Hepatocyte (in vitro differentiated cells): Measurements from ENCODE around the gene GNG13. TPM values are rescaled to one million over a fixed set of nuclear protein-coding genes. Genes with fewer than 3 reads are reported as not detected.

Experiments used
- DNase-seq: peaks from one replicate; pipeline ENCODE4 v3.0.0-alpha.2; 2016; ENCODE audit warnings: low spot score
- H2AFZ ChIP-seq: fragments of 200-600 bp; sonication (generic); 2 replicates; pipeline ENCODE4 v1.6.0; 2016; ENCODE audit warnings: antibody characterized with exemption, mild to moderate bottlenecking
- H3K27ac ChIP-seq: fragments of 200-600 bp; sonication (generic); 2 replicates; pipeline ENCODE4 v1.5.1; 2016; ENCODE audit warnings: mild to moderate bottlenecking
- H3K27me3 ChIP-seq: fragments of 200-600 bp; sonication (generic); 2 replicates; pipeline ENCODE4 v1.6.1; 2016
- H3K36me3 ChIP-seq: fragments of 200-600 bp; sonication (generic); replicated peaks from 2 replicates; pipeline ENCODE4 v1.5.1; 2016; ENCODE audit warnings: low read depth; ENCODE audit not compliant: insufficient read depth
- H3K4me1 ChIP-seq: fragments of 200-600 bp; sonication (generic); 2 replicates; pipeline ENCODE4 v1.5.1; 2016; ENCODE audit warnings: mild to moderate bottlenecking, moderate library complexity; ENCODE audit not compliant: insufficient read depth
- H3K4me2 ChIP-seq: fragments of 200-600 bp; sonication (generic); 2 replicates; pipeline ENCODE4 v1.6.0; 2016
- H3K4me3 ChIP-seq: fragments of 200-600 bp; sonication (generic); 2 replicates; pipeline ENCODE4 v1.5.1; 2016; ENCODE audit warnings: mild to moderate bottlenecking
- H3K79me2 ChIP-seq: fragments of 200-600 bp; sonication (generic); 2 replicates; pipeline ENCODE4 v1.6.0; 2017; ENCODE audit warnings: mild to moderate bottlenecking
- H3K9me2 ChIP-seq: fragments of 200-600 bp; sonication (generic); replicated peaks from 2 replicates; pipeline ENCODE4 v1.6.0; 2017; ENCODE audit warnings: mild to moderate bottlenecking; ENCODE audit not compliant: insufficient read depth
- H3K9me3 ChIP-seq: fragments of 200-600 bp; sonication (generic); 2 replicates; pipeline ENCODE4 v1.5.1; 2016; ENCODE audit warnings: low read depth, mild to moderate bottlenecking
- H4K20me1 ChIP-seq: fragments of 200-600 bp; sonication (generic); 2 replicates; pipeline ENCODE4 v1.6.0; 2016; ENCODE audit warnings: mild to moderate bottlenecking; ENCODE audit not compliant: insufficient read depth, poor library complexity, severe bottlenecking
- EZH2 ChIP-seq: fragments of 200-600 bp; sonication (generic); IDR thresholded peaks from 2 replicates; pipeline ENCODE4 v1.6.1; 2016; ENCODE audit warnings: antibody characterized with exemption, mild to moderate bottlenecking, borderline replicate concordance
- EZH2phosphoT487 ChIP-seq: fragments of 200-600 bp; sonication (generic); IDR thresholded peaks from one replicate; pipeline ENCODE4 v1.6.1; 2018; ENCODE audit warnings: antibody characterized with exemption, mild to moderate bottlenecking, low read depth, moderate library complexity; ENCODE audit not compliant: unreplicated experiment, severe bottlenecking
- WGBS: methylation state at CpG from one replicate; pipeline ENCODE4 v1.1.6; 2016; ENCODE audit warnings: low lambda C conversion rate; ENCODE audit errors: missing lambda C conversion rate; 5-methylcytosine and 5-hydroxymethylcytosine counted together
- polyA plus RNA-seq: library from polyadenylated mRNA; unstranded; fragments of >200 nt; fragmentation: Nextera tagmentation; extraction: Ambion mirVana; gene quantifications from 2 replicates; pipeline ENCODE4 v1.2.1, GENCODE V29; 2016
- total RNA-seq: library from RNA; depleted of rRNA; stranded (reverse); fragments of >200 nt; gene quantifications from 2 replicates; pipeline ENCODE4 v1.2.3, GENCODE V29; 2014
- TF ChIP-seq, protein P1 (sequence below): fragments of 200-600 bp; sonication (generic); IDR thresholded peaks from 2 replicates; pipeline ENCODE4 v1.5.1; 2016; ENCODE audit warnings: antibody characterized with exemption, mild to moderate bottlenecking; ENCODE audit not compliant: poor library complexity

Gene GNG13
- total and polyA plus RNA-seq, 2 experiments from 2014 or later, result not detected

DNA sequence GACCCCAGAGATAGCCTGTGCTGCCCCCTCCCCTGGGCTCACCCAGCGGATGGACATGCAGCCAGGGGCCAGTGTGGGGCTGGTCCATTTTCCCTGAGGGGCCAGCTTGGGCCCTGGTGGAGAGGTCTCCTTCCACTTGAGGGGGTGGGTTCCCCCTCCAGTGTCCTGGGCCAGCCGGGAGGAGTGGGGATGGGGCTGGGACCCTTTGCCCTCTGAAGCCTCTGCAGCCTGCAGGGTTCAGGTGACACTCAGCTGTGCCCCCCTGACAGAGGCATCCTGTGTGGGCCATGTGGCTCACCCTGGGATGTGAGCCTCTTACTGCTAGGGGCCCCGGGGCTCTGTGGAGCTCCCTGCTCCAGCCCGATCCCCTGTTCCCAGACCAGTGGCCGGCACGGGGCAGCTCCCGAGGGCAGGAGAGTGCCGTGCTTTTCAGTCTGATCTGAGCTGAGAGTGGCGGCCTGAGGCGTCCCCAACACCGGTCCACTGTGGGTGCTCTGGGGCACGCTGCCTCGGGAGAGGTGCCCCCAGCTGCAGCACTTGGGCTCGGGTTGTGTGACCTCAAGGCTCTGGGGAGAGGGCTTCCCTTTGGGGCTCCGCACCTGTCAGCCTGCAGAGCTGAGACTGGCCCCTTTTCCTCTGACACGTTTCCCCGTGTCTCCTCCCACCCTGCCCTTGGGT, 439 bp upstream of the GNG13 start:
- Histone ChIP-seq H3K27me3 (peaks cover 50% of the 10 kb centered on the region), H3K4me2 (peak overlapping the region; percentile 74), H3K4me1 (peaks cover 4% of the 10 kb centered on the region), H2AFZ (no peak overlapping the region), H3K9me2 (no peaks in the 10 kb centered on the region), H3K36me3 (no peaks in the 10 kb centered on the region), H4K20me1 (no peaks in the 10 kb centered on the region), H3K4me3 (no peak overlapping the region), H3K79me2 (no peaks in the 10 kb centered on the region), H3K27ac (no peak overlapping the region), H3K9me3 (no peaks in the 10 kb centered on the region)
- WGBS, result 36% methylated on average over 17 of the region's 17 CpGs
- TF ChIP-seq EZH2 (no peak), EZH2phosphoT487 (no peak)
- TF ChIP-seq, protein P1, sequence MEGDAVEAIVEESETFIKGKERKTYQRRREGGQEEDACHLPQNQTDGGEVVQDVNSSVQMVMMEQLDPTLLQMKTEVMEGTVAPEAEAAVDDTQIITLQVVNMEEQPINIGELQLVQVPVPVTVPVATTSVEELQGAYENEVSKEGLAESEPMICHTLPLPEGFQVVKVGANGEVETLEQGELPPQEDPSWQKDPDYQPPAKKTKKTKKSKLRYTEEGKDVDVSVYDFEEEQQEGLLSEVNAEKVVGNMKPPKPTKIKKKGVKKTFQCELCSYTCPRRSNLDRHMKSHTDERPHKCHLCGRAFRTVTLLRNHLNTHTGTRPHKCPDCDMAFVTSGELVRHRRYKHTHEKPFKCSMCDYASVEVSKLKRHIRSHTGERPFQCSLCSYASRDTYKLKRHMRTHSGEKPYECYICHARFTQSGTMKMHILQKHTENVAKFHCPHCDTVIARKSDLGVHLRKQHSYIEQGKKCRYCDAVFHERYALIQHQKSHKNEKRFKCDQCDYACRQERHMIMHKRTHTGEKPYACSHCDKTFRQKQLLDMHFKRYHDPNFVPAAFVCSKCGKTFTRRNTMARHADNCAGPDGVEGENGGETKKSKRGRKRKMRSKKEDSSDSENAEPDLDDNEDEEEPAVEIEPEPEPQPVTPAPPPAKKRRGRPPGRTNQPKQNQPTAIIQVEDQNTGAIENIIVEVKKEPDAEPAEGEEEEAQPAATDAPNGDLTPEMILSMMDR, result no peak
- no peak for DNase-seq

DNA sequence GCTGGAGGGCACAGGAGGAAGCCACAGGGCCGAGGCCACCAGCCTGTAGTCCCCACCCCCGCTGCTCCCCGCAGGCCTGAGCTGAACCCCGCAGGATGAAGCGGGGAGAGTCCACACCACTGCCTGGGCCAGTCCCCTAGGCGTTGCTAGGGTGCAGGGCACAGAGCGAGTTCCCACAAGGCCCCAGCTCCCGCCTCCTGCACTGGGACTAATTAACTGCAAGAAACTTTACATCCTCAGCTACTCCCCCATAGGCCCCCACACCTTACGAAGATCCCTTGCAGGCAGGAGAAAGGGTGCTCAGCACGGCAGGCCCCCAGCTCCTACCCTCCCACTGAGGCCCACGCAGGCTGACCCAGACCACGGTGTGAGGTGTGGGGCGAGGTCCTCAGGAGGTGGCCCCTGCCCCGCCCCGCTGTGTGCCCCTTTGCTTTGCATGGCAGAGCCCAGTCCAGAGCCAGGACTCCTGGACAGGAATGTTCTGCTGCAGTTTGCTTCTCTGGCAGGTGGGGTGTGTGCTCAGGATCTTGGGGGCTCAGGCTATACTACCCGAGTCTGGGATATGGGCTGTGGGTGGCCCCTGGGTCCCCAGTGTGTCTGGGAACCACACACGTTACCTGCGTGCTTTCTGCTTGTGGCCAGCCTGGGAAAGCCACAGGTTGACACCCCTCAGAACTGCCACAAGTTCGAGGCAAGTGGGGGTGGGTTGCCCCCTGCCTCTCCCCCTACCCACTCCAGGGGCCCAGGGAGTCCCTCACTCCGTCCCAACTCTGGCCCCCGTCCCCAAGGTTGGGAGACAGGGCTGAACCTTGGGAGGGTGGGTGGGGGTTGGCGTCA, 1.2 kb downstream of the GNG13 start:
- H3K36me3 ChIP-seq, result no peaks in the 10 kb centered on the region
- no peaks in the 10 kb centered on the region for H3K79me2 ChIP-seq
- no peak for TF ChIP-seq EZH2phosphoT487
- no peak for TF ChIP-seq EZH2
- H3K4me1 ChIP-seq, result peaks cover 4% of the 10 kb centered on the region
- WGBS, result 83% methylated on average over 22 of the region's 22 CpGs
- no peaks in the 10 kb centered on the region for H4K20me1 ChIP-seq
- H3K9me3 ChIP-seq, result no peaks in the 10 kb centered on the region
- no peak for DNase-seq
- H3K27ac ChIP-seq, result no peak overlapping the region
- no peaks in the 10 kb centered on the region for H3K9me2 ChIP-seq
- H3K27me3 ChIP-seq, result peaks cover 47% of the 10 kb centered on the region
- H3K4me2 ChIP-seq, result no peak overlapping the region
- H2AFZ ChIP-seq, result no peak overlapping the region
- H3K4me3 ChIP-seq, result no peak overlapping the region

DNA sequence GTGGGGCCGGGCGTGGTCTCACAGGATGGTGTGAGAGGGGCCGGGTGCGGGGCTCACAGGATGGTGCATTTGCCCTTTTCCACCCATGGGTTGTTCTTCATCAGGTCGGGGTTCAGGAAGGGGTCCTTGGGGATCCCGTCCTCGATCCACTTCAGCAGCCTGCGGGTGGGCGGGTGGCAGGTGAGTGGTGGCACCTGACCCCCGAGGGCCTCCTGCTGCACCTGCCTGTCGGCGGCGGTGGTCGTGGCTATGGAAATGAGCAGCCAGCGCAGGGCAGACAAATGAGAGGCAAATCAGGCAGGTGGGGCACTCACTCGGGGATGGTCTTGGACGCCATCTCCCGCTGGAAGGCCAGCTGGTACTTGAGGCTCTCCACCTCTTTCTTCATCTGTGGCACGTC, 1.9 kb downstream of the GNG13 start:
- no peak overlapping the region for H2AFZ ChIP-seq
- 93% methylated on average over 15 of the region's 19 CpGs for WGBS
- no peaks in the 10 kb centered on the region for H3K9me2 ChIP-seq
- H3K36me3 ChIP-seq, result no peaks in the 10 kb centered on the region
- H3K9me3 ChIP-seq, result no peaks in the 10 kb centered on the region
- H3K27ac ChIP-seq, result no peak overlapping the region
- DNase-seq, result no peak
- H3K27me3 ChIP-seq, result peaks cover 43% of the 10 kb centered on the region
- no peak overlapping the region for H3K4me3 ChIP-seq
- H3K4me1 ChIP-seq, result peaks cover 4% of the 10 kb centered on the region
- TF ChIP-seq, protein P1, result no peak
- TF ChIP-seq EZH2 (no peak), EZH2phosphoT487 (no peak)
- H3K79me2 ChIP-seq, result no peaks in the 10 kb centered on the region
- no peak overlapping the region for H3K4me2 ChIP-seq
- H4K20me1 ChIP-seq, result no peaks in the 10 kb centered on the region

DNA sequence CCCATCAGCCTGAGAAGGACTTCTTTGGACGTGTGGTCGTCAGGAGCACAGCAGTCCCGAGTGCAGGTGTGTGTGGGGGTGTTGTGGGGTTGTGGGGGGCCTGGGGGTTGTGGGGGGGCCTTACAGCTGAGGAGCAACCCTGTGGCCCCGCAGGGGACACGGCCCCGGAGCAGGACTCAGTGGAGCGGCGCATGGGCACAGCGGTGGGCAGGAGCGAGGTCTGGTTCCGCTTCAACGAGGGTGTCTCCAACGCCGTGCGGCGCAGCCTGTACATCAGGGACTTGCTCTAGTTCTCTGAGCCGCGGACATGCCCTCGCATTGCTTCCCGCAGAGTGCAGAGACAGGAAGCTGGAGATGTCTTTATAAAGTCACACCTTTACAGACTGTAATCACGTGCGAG, 2.8 kb downstream of the GNG13 start:
- Histone ChIP-seq H3K9me3 (no peaks in the 10 kb centered on the region), H3K4me3 (no peak overlapping the region), H2AFZ (no peak overlapping the region), H3K27me3 (peaks cover 36% of the 10 kb centered on the region), H3K79me2 (no peaks in the 10 kb centered on the region), H4K20me1 (no peaks in the 10 kb centered on the region), H3K4me1 (peaks cover 4% of the 10 kb centered on the region), H3K4me2 (no peak overlapping the region), H3K27ac (no peak overlapping the region), H3K36me3 (no peaks in the 10 kb centered on the region), H3K9me2 (no peaks in the 10 kb centered on the region)
- TF ChIP-seq EZH2 (no peak), EZH2phosphoT487 (no peak)
- TF ChIP-seq, protein P1, result no peak
- no peak for DNase-seq
- WGBS, result 99% methylated on average over 11 of the region's 22 CpGs
